IMR-90 (cell line): Measurements from ENCODE around the gene JAK1. TPM values are rescaled to one million over a fixed set of nuclear protein-coding genes. Genes with fewer than 3 reads are reported as not detected.

Source experiments
- ATAC-seq: fragments of 200-7000 bp; cut with Tn5 transposase; 2 replicates; pipeline ENCODE4 v1.9.1; 2020; ENCODE audit warnings: low read depth, mild to moderate bottlenecking, moderate library complexity
- BruUV-seq: library from RNA; stranded (reverse); fragments of 400-500 nt; replicated peaks from 2 replicates; lab custom pipeline; 2021; lab: Mats Ljungman, UMichigan
- CTCF ChIA-PET: fragments of 300-600 bp; formaldehyde crosslinking; extraction: SDS; loops from one replicate; lab custom pipeline; 2021; ENCODE audit warnings: antibody characterized with exemption; lab: Yijun Ruan, JAX
- POLR2A ChIA-PET: fragments of 300-600 bp; sonication (Branson Sonifier 250); formaldehyde crosslinking; loops from one replicate; lab custom pipeline; 2022; ENCODE audit warnings: antibody characterized with exemption; ENCODE audit not compliant: unreplicated experiment; lab: Charles Lee
- DNase-seq: peaks from one replicate; pipeline ENCODE4 v3.0.0; 2013
- H2AFZ ChIP-seq: replicated peaks from 2 replicates; pipeline ENCODE3; 2013; ENCODE audit warnings: low read length, mild to moderate bottlenecking; ENCODE audit not compliant: poor library complexity
- H2AK5ac ChIP-seq: 2 replicates; pipeline ENCODE4 v1.6.1; 2013; ENCODE audit warnings: low read depth, low read length, inconsistent platforms
- H2AK9ac ChIP-seq: replicated peaks from 2 replicates; pipeline ENCODE3; 2013; ENCODE audit warnings: mild to moderate bottlenecking, low read depth, low read length, moderate library complexity; ENCODE audit not compliant: poor library complexity
- H2BK120ac ChIP-seq: 2 replicates; pipeline ENCODE4 v1.6.1; 2013; ENCODE audit warnings: low read depth, low read length, inconsistent platforms
- H2BK15ac ChIP-seq: 3 replicates; pipeline ENCODE4 v1.6.1; 2013; ENCODE audit warnings: low read depth, low read length, inconsistent platforms
- H2BK20ac ChIP-seq: 2 replicates; pipeline ENCODE4 v1.6.1; 2013; ENCODE audit warnings: low read depth, mild to moderate bottlenecking, inconsistent platforms, low read length, moderate library complexity
- H2BK5ac ChIP-seq: 2 replicates; pipeline ENCODE4 v1.6.1; 2013; ENCODE audit warnings: mild to moderate bottlenecking, low read depth, low read length, inconsistent platforms; ENCODE audit not compliant: poor library complexity, severe bottlenecking
- H3K14ac ChIP-seq: replicated peaks from 2 replicates; pipeline ENCODE4 v1.6.1; 2013; ENCODE audit warnings: low read depth, low read length, inconsistent platforms
- H3K18ac ChIP-seq: 2 replicates; pipeline ENCODE4 v1.6.1; 2013; ENCODE audit warnings: low read depth, low read length, control low read depth
- H3K23ac ChIP-seq: 2 replicates; pipeline ENCODE4 v1.6.1; 2013; ENCODE audit warnings: low read depth, low read length, inconsistent platforms
- H3K27ac ChIP-seq: 2 replicates; pipeline ENCODE4 v1.5.1; 2013; ENCODE audit warnings: mild to moderate bottlenecking, control low read depth, low read length; ENCODE audit not compliant: insufficient read depth
- H3K27me3 ChIP-seq: 2 replicates; pipeline ENCODE4 v1.6.1; 2013; ENCODE audit warnings: low read length; ENCODE audit not compliant: control insufficient read depth, insufficient read depth
- H3K36me3 ChIP-seq: 2 replicates; pipeline ENCODE4 v1.6.1; 2013; ENCODE audit warnings: low read length, mixed read lengths; ENCODE audit not compliant: control insufficient read depth, insufficient read depth
- H3K4ac ChIP-seq: 2 replicates; pipeline ENCODE4 v1.6.1; 2013; ENCODE audit warnings: low read depth, low read length, inconsistent platforms
- H3K4me1 ChIP-seq: 2 replicates; pipeline ENCODE4 v1.6.1; 2013; ENCODE audit warnings: low read length, mixed read lengths; ENCODE audit not compliant: control insufficient read depth, insufficient read depth
- H3K4me2 ChIP-seq: 2 replicates; pipeline ENCODE4 v1.6.1; 2013; ENCODE audit warnings: low read depth, mild to moderate bottlenecking, control low read depth, low read length, moderate library complexity
- H3K4me3 ChIP-seq: 2 replicates; pipeline ENCODE4 v1.5.1; 2013; ENCODE audit warnings: low read depth, mild to moderate bottlenecking, control low read depth, low read length, moderate library complexity; ENCODE audit not compliant: insufficient read depth
- H3K56ac ChIP-seq: 2 replicates; pipeline ENCODE4 v1.6.1; 2013; ENCODE audit warnings: low read length, inconsistent platforms; ENCODE audit not compliant: insufficient read depth; ENCODE audit errors: extremely low read depth
- H3K79me1 ChIP-seq, 2 experiments: 2 replicates each; pipeline ENCODE4 v1.6.1; 2013; ENCODE audit warnings: low read length in 2 of 2, inconsistent platforms in 1 of 2, low read depth in 1 of 2
- H3K9ac ChIP-seq: 2 replicates; pipeline ENCODE4 v1.6.1; 2013; ENCODE audit warnings: low read depth, low read length, control low read depth
- H3K9me1 ChIP-seq: 2 replicates; pipeline ENCODE4 v1.6.1; 2013; ENCODE audit warnings: low read length, inconsistent platforms; ENCODE audit not compliant: insufficient read depth
- H3K9me3 ChIP-seq: 2 replicates; pipeline ENCODE4 v1.6.1; 2013; ENCODE audit warnings: low read length; ENCODE audit not compliant: control insufficient read depth, insufficient read depth
- H4K20me1 ChIP-seq: 2 replicates; pipeline ENCODE4 v1.6.1; 2013; ENCODE audit warnings: low read length, inconsistent platforms; ENCODE audit not compliant: insufficient read depth
- H4K5ac ChIP-seq: 2 replicates; pipeline ENCODE4 v1.6.1; 2013; ENCODE audit warnings: mild to moderate bottlenecking, low read depth, low read length, control low read depth
- H4K8ac ChIP-seq, 2 experiments: 2 replicates each; pipeline ENCODE4 v1.6.1; 2013; ENCODE audit warnings: low read depth in 2 of 2, low read length in 2 of 2, control low read depth in 1 of 2, inconsistent platforms in 1 of 2
- H4K91ac ChIP-seq: 2 replicates; pipeline ENCODE4 v1.6.1; 2013; ENCODE audit warnings: low read depth, low read length, inconsistent platforms; ENCODE audit not compliant: insufficient read depth
- BHLHE40 ChIP-seq: fragments of 150-350 bp; IDR thresholded peaks from 2 replicates; pipeline ENCODE4 v1.6.1; 2016; ENCODE audit warnings: mild to moderate bottlenecking, low read depth, low read length
- CEBPB ChIP-seq: IDR thresholded peaks from 2 replicates; pipeline ENCODE4 v1.6.1; 2012; ENCODE audit warnings: low read depth, low read length, improper control_type of control experiment
- CHD1 ChIP-seq: IDR thresholded peaks from 2 replicates; pipeline ENCODE4 v1.6.1; 2012; ENCODE audit warnings: low read depth, low read length, improper control_type of control experiment
- CTCF ChIP-seq: conservative IDR thresholded peaks from 2 replicates; pipeline ENCODE4 v1.5.1; 2012; ENCODE audit warnings: mild to moderate bottlenecking, low read depth, low read length, improper control_type of control experiment
- ELK1 ChIP-seq: fragments of 150-350 bp; IDR thresholded peaks from 2 replicates; pipeline ENCODE4 v1.6.1; 2016; ENCODE audit warnings: low read depth, mild to moderate bottlenecking, low read length, moderate library complexity, borderline replicate concordance
- FOS ChIP-seq: fragments of 150-350 bp; IDR thresholded peaks from 2 replicates; pipeline ENCODE4 v1.6.1; 2016; ENCODE audit warnings: low read depth, low read length
- MAFK ChIP-seq: IDR thresholded peaks from 2 replicates; pipeline ENCODE4 v1.6.1; 2012; ENCODE audit warnings: low read depth, low read length, improper control_type of control experiment
- MAZ ChIP-seq: IDR thresholded peaks from 2 replicates; pipeline ENCODE4 v1.6.1; 2012; ENCODE audit warnings: low read depth, mild to moderate bottlenecking, low read length, improper control_type of control experiment, moderate library complexity, borderline replicate concordance
- MXI1 ChIP-seq: IDR thresholded peaks from 2 replicates; pipeline ENCODE4 v1.6.1; 2012; ENCODE audit warnings: low read depth, mild to moderate bottlenecking, low read length, moderate library complexity, borderline replicate concordance
- NFE2L2 ChIP-seq: fragments of 150-350 bp; IDR thresholded peaks from 2 replicates; pipeline ENCODE4 v1.6.1; 2016; ENCODE audit warnings: low read depth, mild to moderate bottlenecking, low read length
- POLR2A ChIP-seq: IDR thresholded peaks from 2 replicates; pipeline ENCODE4 v1.6.1; 2012; ENCODE audit warnings: mild to moderate bottlenecking, low read depth, low read length
- RAD21 ChIP-seq: IDR thresholded peaks from 2 replicates; pipeline ENCODE4 v1.6.1; 2012; ENCODE audit warnings: low read length, improper control_type of control experiment
- RCOR1 ChIP-seq: IDR thresholded peaks from 2 replicates; pipeline ENCODE4 v1.6.1; 2012; ENCODE audit warnings: mild to moderate bottlenecking, low read length, improper control_type of control experiment; ENCODE audit not compliant: insufficient replicate concordance
- RFX5 ChIP-seq: IDR thresholded peaks from 2 replicates; pipeline ENCODE4 v1.8.0; 2012; ENCODE audit warnings: low read depth, mild to moderate bottlenecking, low read length, moderate library complexity
- SMC3 ChIP-seq: fragments of 150-350 bp; IDR thresholded peaks from 2 replicates; pipeline ENCODE4 v1.6.1; 2016; ENCODE audit warnings: low read depth, mild to moderate bottlenecking, antibody characterized with exemption, low read length, moderate library complexity
- USF2 ChIP-seq: fragments of 150-350 bp; IDR thresholded peaks from 2 replicates; pipeline ENCODE4 v1.6.1; 2017; ENCODE audit warnings: mild to moderate bottlenecking, antibody characterized with exemption, low read length, low read depth
- WGBS, 2 experiments: methylation state at CpG; one replicate each; pipeline versions ENCODE4 v1.1.5 to v1.1.7; 2013; ENCODE audit warnings: missing lambda C conversion rate in 2 of 2; ENCODE audit not compliant: insufficient read length in 1 of 2; ENCODE audit errors: extremely low coverage in 2 of 2; 5-methylcytosine and 5-hydroxymethylcytosine counted together
- dilution Hi-C: fragments of 300-500 bp; cut with HindIII; formaldehyde crosslinking; loops from one replicate; pipeline ENCODE4 v1.14.3; 2018; ENCODE audit warnings: low sequenced_read_pairs; ENCODE audit not compliant: unreplicated experiment
- in situ Hi-C: fragments of 300-500 bp; cut with MboI; formaldehyde crosslinking; loops from 3 replicates; pipeline ENCODE4 v1.14.3; 2019; ENCODE audit warnings: low sequenced_read_pairs, inconsistent platforms, mixed read lengths
- intact Hi-C: fragments of 100-400 bp; cut with micrococcal nuclease; formaldehyde crosslinking; loops from 2 replicates; pipeline ENCODE4 v1.10.0; 2022
- polyA plus RNA-seq, 3 experiments: library from polyadenylated mRNA; depleted of rRNA; stranded (reverse); fragments of >200 nt; gene quantifications; 2 replicates each; pipeline ENCODE4 v1.2.3, GENCODE V29; 2012; ENCODE audit warnings: low replicate concordance in 1 of 3
- total RNA-seq: library from RNA; depleted of rRNA; stranded (reverse); fragments of >200 nt; gene quantifications from 2 replicates; pipeline ENCODE4 v1.2.3, GENCODE V29; 2012

The JAK1 gene
- total and polyA plus RNA-seq, 2 of the 4 experiments (the other 2 are of a cell fraction) = 76.9 to 103 TPM

GRCh38 chr1:64984737-64985136, 18.4 kb upstream of the JAK1 start:
- Histone ChIP-seq H3K27me3 (no peaks in the 10 kb centered on the region), H3K9me3 (no peaks in the 10 kb centered on the region), H4K91ac (no peak overlapping the region), H2AFZ (no peak overlapping the region), H3K4ac (no peak overlapping the region), H2BK15ac (no peak overlapping the region), H4K20me1 (no peaks in the 10 kb centered on the region), H4K5ac (no peak overlapping the region), H3K18ac (no peak overlapping the region), H3K14ac (no peak overlapping the region), H3K36me3 (no peaks in the 10 kb centered on the region), H3K23ac (no peak overlapping the region), H4K8ac (no peak overlapping the region), H2BK120ac (no peak overlapping the region), H3K9ac (no peak overlapping the region), H3K4me3 (no peak overlapping the region), H3K56ac (no peak overlapping the region), H3K27ac (no peak overlapping the region), H3K79me1 (no peaks in the 10 kb centered on the region), H2BK20ac (no peak overlapping the region), H3K4me1 (peaks cover 4% of the 10 kb centered on the region), H3K4me2 (no peak overlapping the region), H2AK9ac (no peak overlapping the region), H3K9me1 (no peaks in the 10 kb centered on the region), H2AK5ac (no peak overlapping the region), H2BK5ac (no peak overlapping the region)
- ATAC-seq (no peak), DNase-seq (no peak)
- BruUV-seq = no TSS peak
- ChIA-PET POLR2A (no interaction called here), CTCF (interaction anchor here (0.7 kb wide), 1 partner anchor 144 kb away, joined by 3 read pairs; no protein-coding TSS in a partner anchor)
- intact Hi-C loops (no loop called here), in situ Hi-C loops (loop anchor here (25.0 kb wide), 1 partner anchor 722 kb away; no protein-coding TSS in a partner anchor), dilution Hi-C loops (no loop called here)
- 100% methylated on average over 1 of the region's 3 CpGs; no CpG with 5 or more reads in 1 of the 2 experiments for WGBS, 2 experiments
- TF ChIP-seq FOS (no peak), NFE2L2 (no peak), RAD21 (no peak), MAZ (no peak), SMC3 (no peak), CEBPB (no peak), MXI1 (no peak), ELK1 (no peak), MAFK (no peak), CHD1 (no peak), USF2 (no peak), POLR2A (no peak), BHLHE40 (no peak), CTCF (no peak), RFX5 (no peak), RCOR1 (no peak)
